GM19395 (cell line): ENCODE measurements around the gene SSU72.
"Not testable (repeated sequence)": the region's sequence is repeated elsewhere in the genome, so short reads cannot be mapped to it uniquely, and the experiment has no call there.

Source experiments
- ATAC-seq: cut with Tn5 transposase; IDR thresholded peaks from one replicate; pipeline ENCODE4 v1.9.1; 2021; ENCODE audit warnings: mild to moderate bottlenecking, moderate library complexity; ENCODE audit not compliant: unreplicated experiment

SSU72 gene

DNA sequence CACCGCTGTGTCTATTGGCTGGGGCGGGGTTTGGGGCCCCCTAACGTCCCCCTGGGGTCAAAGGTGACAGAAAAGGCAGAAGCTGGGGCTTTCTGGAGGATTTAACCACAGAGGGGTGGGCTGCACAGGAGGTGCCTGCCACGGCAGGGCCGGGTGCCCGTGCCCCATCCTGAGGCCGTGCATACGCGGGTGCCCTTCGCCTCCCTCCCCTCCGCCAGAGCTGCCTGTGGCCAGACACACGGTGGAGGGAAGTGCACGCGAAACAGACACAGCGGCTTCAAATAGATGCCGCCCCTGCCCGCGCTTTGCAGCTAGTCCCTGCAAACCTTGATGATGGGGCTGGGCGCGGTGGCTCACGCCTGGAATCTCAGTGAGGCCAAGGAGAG, 65.2 kb downstream of the SSU72 start:
- ATAC-seq, result not testable (repeated sequence)

DNA sequence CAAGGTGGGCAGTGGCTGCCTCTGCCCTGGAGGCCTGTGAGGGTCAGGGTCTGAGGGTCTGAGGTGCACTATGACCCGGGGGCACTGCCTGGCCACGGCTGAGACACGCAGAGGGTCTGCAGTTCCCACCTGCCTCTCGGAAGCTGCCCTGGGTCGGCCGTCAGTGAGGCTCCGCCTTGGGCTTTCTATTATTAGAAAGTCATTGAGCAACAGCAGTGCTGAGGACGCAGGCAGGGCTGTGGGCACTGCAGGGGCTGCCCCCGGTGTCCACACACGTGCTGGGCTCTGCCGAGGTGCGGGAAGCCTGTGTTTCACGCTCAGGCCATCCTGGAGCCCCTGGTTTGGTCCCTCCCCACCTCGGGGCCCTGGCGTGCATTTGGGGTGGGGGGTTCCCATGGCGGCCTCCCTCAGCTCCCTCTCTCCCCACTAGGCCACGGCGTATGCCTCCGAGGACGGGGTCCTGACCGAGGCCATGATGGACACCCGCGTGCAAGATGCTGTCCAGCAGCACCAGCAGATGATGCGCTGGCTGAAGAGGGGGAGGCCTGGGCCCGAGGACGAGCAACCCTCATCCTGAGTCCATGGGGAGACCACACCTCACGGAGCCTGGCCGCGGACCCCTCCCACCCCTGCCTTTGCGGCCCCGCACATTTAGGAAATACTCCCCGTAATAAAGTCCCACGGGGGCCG, 65.7 kb downstream of the SSU72 start:
- ATAC-seq, result not testable (repeated sequence)

DNA sequence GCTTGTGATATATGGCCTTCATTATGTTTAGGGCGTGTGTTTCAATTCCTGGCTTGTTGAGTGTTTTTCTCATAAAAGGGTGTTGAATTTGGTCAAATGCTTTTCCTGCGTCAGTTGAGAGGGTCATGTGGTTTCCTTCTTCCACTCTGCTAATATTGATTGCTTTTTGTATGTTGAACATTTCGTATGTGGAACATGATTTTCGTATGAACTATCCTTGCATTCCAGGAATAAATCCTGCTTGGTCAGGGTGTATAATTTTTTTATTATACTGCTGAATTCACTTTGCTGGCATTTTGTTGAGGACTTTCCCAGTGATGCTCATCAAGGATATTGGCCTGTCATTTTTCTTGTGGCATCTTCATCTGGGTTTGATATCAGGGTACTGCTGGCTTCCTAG, 67.4 kb downstream of the SSU72 start:
- no peak for ATAC-seq

GRCh38 chr1:1505801-1506200, 68.9 kb downstream of the SSU72 start:
- ATAC-seq, result not testable (repeated sequence)

DNA sequence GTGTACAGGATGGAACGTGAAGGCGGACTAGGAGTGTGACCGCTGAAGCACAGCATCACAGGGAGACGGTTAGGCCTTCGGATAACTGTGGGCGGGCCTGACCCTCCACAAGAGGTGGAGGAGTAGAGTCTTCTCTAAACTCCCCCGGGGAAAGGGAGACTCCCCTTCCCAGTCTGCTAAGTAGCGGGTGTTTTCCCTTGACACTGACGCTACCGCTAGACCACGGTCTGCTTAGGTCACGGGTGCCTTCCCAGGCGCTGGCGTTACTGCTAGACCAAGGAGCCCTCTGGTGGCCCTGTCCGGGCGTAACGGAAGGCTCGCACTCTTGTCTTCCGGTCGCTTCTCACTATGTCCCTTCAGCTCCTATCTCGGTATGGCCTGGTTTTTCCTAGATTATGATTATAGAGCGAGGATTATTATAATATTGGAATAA, 69.3 kb downstream of the SSU72 start:
- ATAC-seq, result not testable (repeated sequence)

GRCh38 chr1:1504777-1505365, 69.8 kb downstream of the SSU72 start:
- not testable (repeated sequence) for ATAC-seq

DNA sequence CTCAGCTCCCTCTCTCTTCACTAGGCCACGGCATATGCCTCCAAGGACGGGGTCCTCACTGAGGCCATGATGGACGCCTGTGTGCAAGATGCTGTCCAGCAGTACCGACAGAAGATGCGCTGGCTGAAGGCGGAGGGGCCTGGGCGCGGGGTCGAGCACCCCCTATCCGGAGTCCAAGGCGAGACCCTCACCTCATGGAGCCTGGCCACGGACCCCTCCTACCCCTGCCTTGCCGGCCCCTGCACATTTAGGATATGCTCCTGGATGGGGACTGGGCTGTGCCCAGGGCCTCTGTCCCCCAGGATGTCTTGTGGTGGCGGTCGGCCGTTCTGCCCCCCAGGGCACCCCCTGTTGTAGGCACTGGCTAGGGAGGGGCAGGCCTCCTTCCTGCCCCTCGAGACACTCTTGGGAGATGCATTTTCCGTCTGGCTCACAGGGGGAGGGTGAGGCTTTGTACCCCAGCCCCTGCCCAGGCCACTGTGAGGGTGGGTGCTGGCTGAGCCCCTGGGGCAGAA, 79.1 kb downstream of the SSU72 start:
- not testable (repeated sequence) for ATAC-seq

DNA sequence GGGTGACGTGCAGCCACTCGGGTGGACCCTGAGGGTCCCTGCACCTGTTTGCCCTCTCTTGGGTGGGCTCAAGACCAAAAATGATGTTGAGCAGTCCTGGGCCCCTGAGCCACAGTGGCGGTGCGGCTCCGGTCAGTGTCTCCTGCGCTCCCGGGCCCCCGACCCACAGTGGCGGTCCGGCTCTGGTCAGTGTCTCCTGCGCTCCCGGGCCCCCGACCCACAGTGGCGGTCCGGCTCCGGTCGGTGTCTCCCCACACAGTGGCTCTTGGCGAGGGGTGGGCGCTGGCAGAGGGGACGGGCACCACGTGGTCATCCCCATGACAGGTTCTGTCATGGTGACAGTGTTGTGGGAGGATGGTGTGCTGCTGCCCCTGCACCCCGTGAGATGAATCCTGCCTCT, 80.4 kb downstream of the SSU72 start:
- ATAC-seq, result not testable (repeated sequence)
